GM23248 (cell line): ENCODE measurements around the gene ROCK2. TPM values are rescaled to one million over a fixed set of nuclear protein-coding genes. Genes with fewer than 3 reads are reported as not detected.

ENCODE experiments used
- DNase-seq: peaks from one replicate; pipeline ENCODE4 v3.0.0-alpha.2; 2015
- H2AFZ ChIP-seq: fragments of 200-600 bp; sonication (generic); 2 replicates; pipeline ENCODE4 v1.6.1; 2016; ENCODE audit warnings: antibody characterized with exemption
- H3F3A ChIP-seq: fragments of 200-600 bp; sonication (generic); 2 replicates; pipeline ENCODE4 v1.6.1; 2016; ENCODE audit warnings: mild to moderate bottlenecking, antibody characterized with exemption, mixed run types; ENCODE audit not compliant: insufficient read depth
- H3K27ac ChIP-seq: fragments of 200-600 bp; sonication (generic); 2 replicates; pipeline ENCODE4 v1.5.1; 2016; ENCODE audit warnings: mild to moderate bottlenecking
- H3K27me3 ChIP-seq: fragments of 200-600 bp; sonication (generic); replicated peaks from 2 replicates; pipeline ENCODE4 v1.6.1; 2016; ENCODE audit warnings: mild to moderate bottlenecking; ENCODE audit not compliant: insufficient read depth
- H3K36me3 ChIP-seq: fragments of 200-600 bp; sonication (generic); 2 replicates; pipeline ENCODE4 v1.6.1; 2016; ENCODE audit warnings: low read depth, mild to moderate bottlenecking
- H3K4me1 ChIP-seq: fragments of 200-600 bp; sonication (generic); 2 replicates; pipeline ENCODE4 v1.6.1; 2016; ENCODE audit warnings: mild to moderate bottlenecking; ENCODE audit not compliant: insufficient read depth
- H3K4me2 ChIP-seq: fragments of 200-600 bp; sonication (generic); one replicate; pipeline ENCODE4 v1.6.1; 2016; ENCODE audit warnings: mild to moderate bottlenecking; ENCODE audit not compliant: unreplicated experiment
- H3K4me3 ChIP-seq: fragments of 200-600 bp; sonication (generic); 2 replicates; pipeline ENCODE4 v1.5.1; 2016; ENCODE audit warnings: mild to moderate bottlenecking
- H3K79me2 ChIP-seq: fragments of 200-600 bp; sonication (generic); 2 replicates; pipeline ENCODE4 v1.6.1; 2016; ENCODE audit warnings: mild to moderate bottlenecking; ENCODE audit not compliant: insufficient read depth
- H3K9ac ChIP-seq: fragments of 200-600 bp; sonication (generic); 2 replicates; pipeline ENCODE4 v1.6.1; 2016; ENCODE audit warnings: mild to moderate bottlenecking
- H3K9me2 ChIP-seq: fragments of 200-600 bp; sonication (generic); 2 replicates; pipeline ENCODE4 v1.6.1; 2016; ENCODE audit warnings: mixed run types, mild to moderate bottlenecking, moderate library complexity; ENCODE audit not compliant: insufficient read depth
- H3K9me3 ChIP-seq: fragments of 200-600 bp; sonication (generic); one replicate; pipeline ENCODE4 v1.6.1; 2017; ENCODE audit warnings: low read depth
- H4K20me1 ChIP-seq: fragments of 200-600 bp; sonication (generic); 2 replicates; pipeline ENCODE4 v1.6.0; 2016; ENCODE audit not compliant: insufficient read depth
- EZH2 ChIP-seq: fragments of 200-600 bp; sonication (generic); IDR thresholded peaks from 2 replicates; pipeline ENCODE4 v1.6.1; 2018; ENCODE audit warnings: antibody characterized with exemption, mild to moderate bottlenecking; ENCODE audit not compliant: insufficient read depth, poor library complexity, severe bottlenecking
- EZH2phosphoT487 ChIP-seq: fragments of 200-600 bp; sonication (generic); IDR thresholded peaks from 2 replicates; pipeline ENCODE4 v1.6.1; 2018; ENCODE audit warnings: antibody characterized with exemption, moderate library complexity, mild to moderate bottlenecking, low read depth; ENCODE audit not compliant: insufficient read depth
- WGBS, 2 experiments: methylation state at CpG; one replicate each; pipeline ENCODE4 v1.1.6; 2015 to 2017; ENCODE audit warnings: low lambda C conversion rate in 2 of 2, low coverage in 1 of 2; ENCODE audit errors: missing lambda C conversion rate in 2 of 2; 5-methylcytosine and 5-hydroxymethylcytosine counted together
- in situ Hi-C: fragments of 300-500 bp; cut with MboI; formaldehyde crosslinking; loops from 2 replicates; pipeline ENCODE4 v1.15.0; 2020
- polyA plus RNA-seq: library from polyadenylated mRNA; unstranded; fragments of >200 nt; fragmentation: Nextera tagmentation; extraction: Ambion mirVana; gene quantifications from 2 replicates; pipeline ENCODE4 v1.2.1, GENCODE V29; 2016
- total RNA-seq: library from RNA; depleted of rRNA; stranded (reverse); fragments of >200 nt; shearing (Covaris generic); gene quantifications from 2 replicates; pipeline ENCODE4 v1.2.3, GENCODE V29; 2014

ROCK2 gene
- total and polyA plus RNA-seq, 2 experiments from 2014 or later: 19.9 to 38.3 TPM

DNA sequence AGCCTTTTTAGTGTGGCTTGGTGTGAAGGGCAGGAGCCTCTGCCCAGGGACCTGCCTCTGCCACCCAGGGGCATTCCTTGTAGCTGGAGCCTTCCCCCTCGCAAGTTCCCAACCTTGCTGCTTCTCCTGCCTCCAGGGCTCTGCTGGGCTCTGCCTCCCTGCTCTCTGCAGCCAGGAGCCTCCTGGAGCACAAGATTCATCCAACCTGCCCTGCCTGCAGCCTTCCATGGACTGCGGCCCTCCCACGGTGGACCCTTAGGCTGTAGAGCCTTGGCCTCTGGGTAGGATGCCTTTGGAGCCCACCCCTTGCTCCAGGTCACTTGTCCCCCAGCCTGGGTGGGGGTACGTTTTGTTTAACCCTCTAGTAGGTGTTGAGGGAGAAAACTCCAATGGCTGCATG lies 186.7 kb downstream of the ROCK2 start:
- Histone ChIP-seq H3K27me3 (no peaks in the 10 kb centered on the region), H3K9me2 (no peaks in the 10 kb centered on the region), H3K4me1 (0 out of 2 replicates have a peak, but pooled peaks cover 3% of the 10 kb centered on the region), H3F3A (no peaks in the 10 kb centered on the region), H3K4me2 (no peak overlapping the region), H4K20me1 (no peaks in the 10 kb centered on the region), H3K9ac (no peak overlapping the region), H3K79me2 (no peaks in the 10 kb centered on the region), H3K36me3 (no peaks in the 10 kb centered on the region), H3K9me3 (no peaks in the 10 kb centered on the region), H3K4me3 (no peak overlapping the region), H2AFZ (no peak overlapping the region), H3K27ac (no peak overlapping the region)
- in situ Hi-C loops: no loop called here
- TF ChIP-seq EZH2phosphoT487 (no peak), EZH2 (no peak)
- no peak for DNase-seq
- WGBS, 2 experiments: 90% methylated on average over 4 of the region's 4 CpGs

DNA sequence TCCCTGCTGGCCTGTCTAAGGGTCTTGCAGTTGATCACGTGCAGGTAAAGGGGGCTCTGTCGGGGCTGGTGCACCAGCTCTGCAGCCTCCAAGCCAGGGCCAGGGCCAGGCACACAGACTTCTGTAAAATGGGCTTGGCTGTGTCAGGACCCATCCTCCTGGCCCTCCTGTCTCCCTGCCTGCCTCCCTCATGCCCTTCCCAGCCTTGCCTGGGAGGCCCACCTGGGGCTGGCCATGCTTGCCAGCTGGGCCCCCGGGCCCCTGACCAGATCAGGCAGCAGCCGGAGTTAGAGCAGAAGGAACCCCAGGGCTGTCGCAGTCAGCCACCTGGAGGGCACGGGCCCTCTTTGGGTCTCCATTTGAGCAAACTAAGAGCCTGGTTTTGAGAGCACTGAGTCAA lies 187.1 kb downstream of the ROCK2 start:
- H3K9me2 ChIP-seq: no peaks in the 10 kb centered on the region
- H3K9ac ChIP-seq: no peak overlapping the region
- no peak for DNase-seq
- no peaks in the 10 kb centered on the region for H3K9me3 ChIP-seq
- WGBS, 2 experiments: 83 to 88% methylated on average over 6 of the region's 6 CpGs
- no peaks in the 10 kb centered on the region for H3K36me3 ChIP-seq
- H3K79me2 ChIP-seq: no peaks in the 10 kb centered on the region
- no peak overlapping the region for H2AFZ ChIP-seq
- no peak overlapping the region for H3K4me2 ChIP-seq
- no peaks in the 10 kb centered on the region for H4K20me1 ChIP-seq
- no peak overlapping the region for H3K4me3 ChIP-seq
- H3F3A ChIP-seq: no peaks in the 10 kb centered on the region
- no peak for TF ChIP-seq EZH2phosphoT487
- TF ChIP-seq EZH2: no peak
- H3K4me1 ChIP-seq: 0 out of 2 replicates have a peak, but pooled peaks cover 3% of the 10 kb centered on the region
- H3K27me3 ChIP-seq: no peaks in the 10 kb centered on the region
- in situ Hi-C loops: no loop called here
- no peak overlapping the region for H3K27ac ChIP-seq

DNA sequence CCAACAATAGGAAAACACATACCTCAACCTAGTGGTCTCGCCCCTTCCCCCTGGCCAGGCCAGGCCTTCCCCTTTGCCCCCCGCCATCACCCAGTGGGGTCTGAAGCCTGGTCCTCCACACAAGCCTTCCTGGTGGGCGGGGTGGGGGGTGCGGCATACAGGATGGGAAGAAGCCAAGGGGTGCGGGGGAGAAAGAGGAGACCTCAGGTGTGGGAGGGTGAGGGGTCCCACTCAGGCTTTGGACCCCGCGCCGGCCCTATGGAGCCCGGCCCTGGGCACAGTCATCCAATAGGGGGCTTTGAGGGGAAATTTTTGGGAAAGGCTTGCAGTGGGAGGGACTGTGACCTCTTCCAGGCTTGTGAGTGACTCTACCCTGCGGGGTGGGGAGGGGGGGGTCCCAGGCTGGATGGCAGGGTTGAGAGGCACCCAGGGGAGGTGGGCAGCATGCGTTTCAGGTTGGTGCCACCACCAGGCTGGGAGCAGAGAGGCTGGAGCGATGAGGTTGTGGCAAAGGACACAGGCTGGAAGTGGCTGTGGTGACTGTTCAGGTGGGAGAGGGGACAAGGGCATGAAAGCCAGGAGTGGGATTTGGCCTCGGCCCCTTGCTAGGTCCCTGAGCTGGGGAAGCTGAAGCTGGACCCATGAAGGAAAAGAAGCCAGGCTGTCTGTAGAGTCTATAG lies 187.9 kb downstream of the ROCK2 start:
- Histone ChIP-seq H3K4me2 (peak overlapping the region; percentile 73), H3F3A (no peaks in the 10 kb centered on the region), H3K36me3 (no peaks in the 10 kb centered on the region), H3K4me3 (0 out of 2 replicates have a peak overlapping the region, but pooled peaks have one; percentile 72), H4K20me1 (no peaks in the 10 kb centered on the region), H3K9me3 (no peaks in the 10 kb centered on the region), H3K9me2 (no peaks in the 10 kb centered on the region), H3K9ac (no peak overlapping the region), H3K79me2 (no peaks in the 10 kb centered on the region), H3K27ac (no peak overlapping the region), H3K27me3 (no peaks in the 10 kb centered on the region), H2AFZ (no peak overlapping the region), H3K4me1 (0 out of 2 replicates have a peak, but pooled peaks cover 3% of the 10 kb centered on the region)
- 86 to 88% methylated on average over 4 to 13 of the region's 13 CpGs for WGBS, 2 experiments
- DNase-seq: no peak
- in situ Hi-C loops: no loop called here
- TF ChIP-seq EZH2 (no peak), EZH2phosphoT487 (no peak)

DNA sequence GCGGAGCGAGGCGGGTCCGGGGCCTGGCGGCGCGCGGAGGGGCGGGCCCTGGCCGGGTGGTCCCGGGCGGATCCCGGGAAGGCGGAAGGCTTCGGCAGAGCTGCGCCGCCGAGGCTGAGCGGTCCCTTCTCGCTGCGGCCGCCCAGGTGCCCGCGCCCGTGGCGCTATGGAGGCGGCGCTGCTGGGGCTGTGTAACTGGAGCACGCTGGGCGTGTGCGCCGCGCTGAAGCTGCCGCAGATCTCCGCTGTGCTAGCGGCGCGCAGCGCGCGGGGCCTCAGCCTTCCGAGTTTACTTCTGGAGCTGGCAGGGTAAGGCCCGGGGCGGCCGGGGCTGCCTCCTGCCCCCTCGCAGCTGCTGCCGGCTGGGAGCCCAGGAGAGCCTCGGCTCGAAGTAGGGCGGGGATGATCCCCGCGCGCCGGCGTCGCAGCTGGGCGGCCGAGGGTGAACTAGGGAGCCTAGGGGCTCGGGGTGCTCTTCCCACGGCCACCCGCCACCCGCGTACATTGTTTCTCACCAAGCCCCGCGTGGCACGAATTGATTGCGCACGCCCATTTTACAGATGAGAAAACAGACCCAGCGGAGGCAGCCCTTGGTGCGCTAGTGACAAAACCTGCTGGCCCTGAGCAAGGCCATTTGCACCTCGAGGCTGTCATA lies 188.9 kb downstream of the ROCK2 start, which contains the start of gene SLC66A3:
Gene SLC66A3, plus strand, starts transcription at position 87 of the 655 bp plus-strand sequence. Its CDS starts 80 bp downstream, at position 167.
- no peaks in the 10 kb centered on the region for H3K27me3 ChIP-seq
- no peaks in the 10 kb centered on the region for H3K79me2 ChIP-seq
- no peaks in the 10 kb centered on the region for H3K9me2 ChIP-seq
- H3F3A ChIP-seq: no peaks in the 10 kb centered on the region
- H3K9ac ChIP-seq: peak within 1 kb of the TSS; percentile 81
- H2AFZ ChIP-seq: peak within 1 kb of the TSS; percentile 96
- TF ChIP-seq EZH2phosphoT487 (no peak), EZH2 (no peak)
- WGBS, 2 experiments: 4% methylated on average over 52 to 63 of the region's 71 CpGs
- peak; percentile 93 for DNase-seq
- in situ Hi-C loops: no loop called here
- peak within 1 kb of the TSS; percentile 85 for H3K4me2 ChIP-seq
- H3K4me3 ChIP-seq: peak within 1 kb of the TSS; percentile 72
- 0 out of 2 replicates have a peak, but pooled peaks cover 3% of the 10 kb centered on the region for H3K4me1 ChIP-seq
- no peaks in the 10 kb centered on the region for H3K36me3 ChIP-seq
- no peaks in the 10 kb centered on the region for H3K9me3 ChIP-seq
- H3K27ac ChIP-seq: peak within 1 kb of the TSS; percentile 69
- H4K20me1 ChIP-seq: no peaks in the 10 kb centered on the region
